Left renal cortex interstitium (tissue), 4 donors: ENCODE measurements around the gene GALT. TPM values are rescaled to one million over a fixed set of nuclear protein-coding genes. Genes with fewer than 3 reads are reported as not detected.

ENCODE experiments used
- DNase-seq, 4 donors: peaks; one replicate each; pipeline ENCODE4 v3.0.0-alpha.2; 2013; ENCODE audit warnings: low read depth in 4 of 4, low spot score in 2 of 4, missing footprints in 1 of 4
- polyA plus RNA-seq, 4 donors: library from polyadenylated mRNA; unstranded; fragments of 120-200 nt; gene quantifications; one replicate each; pipeline ENCODE4 v1.2.1, GENCODE V29; 2013; ENCODE audit not compliant: insufficient read length in 4 of 4

The GALT gene
- polyA plus RNA-seq, 4 donors: 57.7 to 88.7 (median 70.9) TPM

DNA sequence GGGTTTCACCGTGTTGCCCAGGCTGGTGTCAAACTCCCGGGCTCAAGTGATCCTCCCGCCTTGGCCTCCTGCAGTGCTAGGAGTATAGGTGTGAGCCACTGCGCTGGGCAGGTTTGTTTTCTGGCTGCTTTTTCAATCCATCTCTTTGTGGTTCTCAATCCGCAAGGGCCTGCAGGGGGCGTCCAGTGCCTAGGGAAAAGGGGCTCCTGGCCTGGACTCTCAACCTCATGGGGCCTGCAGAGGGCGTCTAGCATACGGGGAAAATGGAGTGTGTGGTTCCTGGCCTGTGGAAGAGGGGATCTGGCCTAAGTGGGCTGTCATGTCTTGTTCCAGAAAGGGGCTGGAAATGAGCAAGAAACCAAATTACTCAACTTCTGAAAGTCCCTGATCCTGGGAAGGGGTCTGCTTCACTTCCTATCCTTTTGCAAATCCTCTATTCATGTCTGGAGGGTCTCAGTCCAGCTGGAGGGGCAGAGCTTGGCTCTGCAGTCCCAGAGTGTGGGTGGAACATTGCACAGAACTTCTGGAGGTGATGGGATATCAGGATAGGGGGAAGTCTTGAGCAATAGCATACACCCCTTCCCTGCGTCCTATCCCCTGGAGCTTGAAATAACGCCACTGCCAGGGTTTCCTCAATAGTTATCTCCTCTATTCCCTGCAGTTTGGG is 28.7 kb downstream of the GALT start:
- no peak for DNase-seq

DNA sequence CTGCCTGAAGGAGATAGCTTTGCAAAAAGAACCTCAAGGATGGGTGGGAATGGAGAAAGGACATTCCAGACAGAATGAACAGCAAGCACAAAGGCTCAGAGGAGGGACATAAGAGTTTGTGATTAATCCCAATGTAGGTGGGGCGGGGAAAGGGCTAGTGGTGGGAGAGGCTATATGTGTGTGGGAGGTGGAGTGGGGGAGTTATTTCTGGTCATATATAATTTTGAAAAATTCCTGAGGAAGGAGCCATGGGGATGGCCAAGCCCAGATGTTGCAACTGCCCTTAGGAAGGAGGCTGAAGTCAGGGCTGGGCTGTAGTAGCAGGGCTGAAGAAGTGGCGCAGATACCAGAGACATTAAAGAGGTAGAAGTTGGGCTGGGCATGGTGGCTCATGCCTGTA is 29.4 kb downstream of the GALT start:
- no peak for DNase-seq

DNA sequence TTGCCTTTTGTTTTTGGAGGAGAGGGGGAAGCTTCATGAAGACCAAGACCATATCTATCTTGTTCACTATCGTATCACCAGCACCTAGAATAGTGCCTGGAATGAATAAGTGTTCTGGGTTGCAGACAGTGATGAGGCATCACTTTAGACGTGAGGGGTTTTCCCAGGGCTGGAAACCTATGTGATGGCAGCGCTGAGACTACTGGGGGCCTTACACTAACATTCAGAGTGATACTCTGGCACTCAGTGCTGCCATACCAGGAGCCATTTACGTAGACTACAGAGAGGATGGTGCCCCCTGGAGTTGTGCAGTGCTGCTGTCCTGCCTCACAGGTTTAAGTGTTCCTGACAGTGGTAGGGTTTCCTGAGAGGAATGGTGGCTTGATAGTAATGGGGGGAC is 37.7 kb downstream of the GALT start:
- no peak for DNase-seq

DNA sequence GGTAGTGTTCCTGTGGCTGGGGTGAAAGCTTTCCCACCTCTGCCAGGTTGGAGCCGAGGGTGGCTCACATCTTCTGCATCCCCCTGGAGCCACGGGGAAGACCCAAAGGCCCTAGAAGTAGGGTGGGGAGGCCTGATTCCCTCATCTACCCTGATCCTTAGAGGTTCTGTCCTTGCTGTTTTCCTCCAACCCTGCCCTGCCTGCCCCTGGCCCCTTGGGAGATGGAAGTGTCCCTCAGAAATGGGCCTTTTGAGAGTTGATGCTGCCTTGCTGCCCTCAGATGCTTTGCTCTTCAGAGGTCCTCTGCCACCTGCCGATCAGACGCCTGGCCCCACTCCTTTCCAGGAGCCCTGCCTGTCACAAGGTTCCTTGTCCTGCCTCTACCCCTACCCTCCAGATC is 38.3 kb downstream of the GALT start:
- DNase-seq: no peak

DNA sequence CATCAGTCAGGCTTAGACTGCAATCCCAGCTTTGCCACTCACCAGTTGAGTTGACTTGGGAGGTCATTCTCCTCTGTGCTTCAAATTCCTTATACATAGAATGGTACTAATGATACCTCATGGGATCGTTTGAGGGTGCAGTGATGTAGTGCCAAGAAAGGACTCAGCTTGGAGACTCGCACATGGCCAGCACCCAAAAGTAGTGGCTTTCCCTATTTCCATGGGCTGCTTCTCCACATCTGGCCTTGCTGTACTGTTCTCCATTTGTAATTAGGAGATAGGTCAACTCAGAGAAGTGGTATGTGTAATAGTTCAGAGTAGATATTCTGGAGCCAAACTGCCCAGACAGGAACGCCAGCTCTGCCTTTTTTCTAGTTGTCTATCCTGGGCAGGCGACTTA is 39.1 kb downstream of the GALT start:
- DNase-seq: no peak

DNA sequence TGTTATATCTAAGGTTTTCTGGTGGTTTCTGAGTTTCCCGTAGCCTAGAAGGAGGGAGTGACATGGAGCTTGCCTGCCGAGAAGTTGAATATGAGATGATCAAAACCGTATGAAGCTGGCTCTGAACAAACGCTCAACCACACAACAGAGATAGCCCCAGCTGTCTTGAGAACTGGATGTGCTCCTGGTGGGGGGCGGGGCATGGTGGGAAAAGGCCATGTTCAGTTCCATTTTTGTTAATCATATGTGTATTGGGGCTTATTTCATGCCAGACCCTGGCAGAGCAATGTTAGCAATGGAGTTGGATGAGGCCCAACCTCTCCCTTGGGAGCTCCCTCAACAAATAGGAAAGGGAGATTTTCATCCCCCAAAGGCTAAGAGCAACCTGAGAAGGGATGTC is 39.8 kb downstream of the GALT start:
- DNase-seq: no peak

DNA sequence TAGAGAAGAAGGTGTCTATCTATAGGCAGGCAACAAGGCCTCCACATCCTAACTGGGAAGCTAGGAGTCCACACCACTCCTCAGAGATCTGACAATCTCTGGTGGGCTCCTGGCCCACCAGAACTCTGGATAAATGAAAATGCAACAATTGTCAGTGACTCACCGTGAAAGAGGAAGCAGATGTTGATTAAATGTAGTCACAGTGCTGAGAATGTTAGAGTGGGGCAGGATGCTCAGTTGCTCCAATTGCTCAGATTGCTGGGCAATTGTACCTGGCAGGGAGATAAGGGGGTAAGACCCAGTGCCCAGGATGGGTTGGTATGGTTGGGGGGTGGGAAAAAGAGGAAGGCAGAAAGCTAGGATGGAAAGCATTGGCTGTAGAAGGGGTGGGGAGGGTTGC is 40.3 kb downstream of the GALT start:
- DNase-seq: no peak

DNA sequence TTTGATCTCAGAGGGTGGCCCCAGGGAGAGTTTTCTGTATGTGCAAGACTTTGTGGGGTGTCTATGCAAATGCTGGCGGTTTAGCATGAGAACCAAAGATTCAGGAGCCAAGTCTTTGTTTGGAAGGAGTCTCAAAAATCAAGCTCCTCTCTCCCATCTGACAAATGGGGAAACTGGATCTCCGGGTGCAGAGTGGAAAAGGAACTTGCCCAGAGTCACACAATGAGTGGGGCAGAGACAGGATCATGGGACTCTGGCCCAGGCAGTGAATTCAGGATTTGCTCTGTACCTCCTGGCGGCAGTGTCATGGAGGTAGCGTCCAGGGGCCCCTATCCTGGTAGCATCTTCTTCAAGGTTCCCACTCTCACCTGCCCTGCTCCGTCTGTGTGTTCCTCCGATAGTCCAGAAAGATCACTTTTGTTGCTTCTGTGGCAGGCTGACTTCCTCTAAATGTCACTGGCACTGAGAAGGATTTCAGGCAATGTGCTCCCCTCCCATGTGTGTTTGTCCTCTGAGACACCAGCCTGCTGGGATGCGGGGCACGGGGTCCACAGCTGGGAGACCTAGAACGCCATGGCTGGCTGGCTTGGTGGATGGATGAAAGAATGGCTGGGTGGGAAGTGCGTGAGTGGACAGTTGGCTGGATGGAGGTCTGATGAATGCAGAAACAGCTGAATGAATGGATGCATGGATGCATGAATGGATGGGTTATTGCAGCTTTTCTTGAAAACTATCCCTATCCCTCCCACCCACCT is 41.0 kb downstream of the GALT start:
- DNase-seq: no peak

DNA sequence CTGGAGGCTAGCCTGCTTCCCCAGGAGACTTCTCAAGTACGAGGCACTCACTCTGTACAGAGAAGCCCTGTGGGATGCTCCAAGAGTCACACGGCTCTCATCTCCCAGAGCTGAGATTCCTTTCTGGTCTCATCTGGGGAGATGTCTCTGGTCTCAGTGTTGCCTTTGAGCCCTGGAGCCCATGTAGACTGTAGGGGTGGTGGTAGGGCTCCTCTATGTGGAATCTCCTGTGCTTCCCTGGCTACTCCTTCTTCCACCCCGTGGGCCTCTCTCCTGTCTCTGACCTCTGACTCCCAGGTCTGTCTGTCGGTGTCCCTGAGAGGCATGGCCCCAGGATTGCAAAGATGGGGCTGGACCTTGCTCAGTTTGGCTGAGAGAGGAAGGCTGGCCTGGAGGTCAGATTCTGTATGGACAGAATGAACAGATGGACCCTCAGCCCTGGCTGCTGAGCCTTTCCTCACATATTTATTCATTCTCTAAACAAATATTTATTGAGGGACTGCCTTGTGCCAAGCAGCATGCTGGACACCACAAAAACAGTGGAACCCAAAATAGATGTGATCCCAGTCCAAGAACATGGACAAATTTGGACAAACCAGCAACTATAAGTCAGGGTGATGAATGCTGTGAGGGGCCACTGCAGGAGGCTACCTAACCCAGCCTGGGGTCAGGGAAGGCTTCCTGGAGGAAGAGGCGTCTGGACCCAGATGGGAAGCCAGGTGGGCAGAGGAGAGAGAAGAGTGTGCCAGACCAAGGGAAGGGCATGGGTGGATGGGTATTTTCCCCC is 42.0 kb downstream of the GALT start:
- DNase-seq: no peak

DNA sequence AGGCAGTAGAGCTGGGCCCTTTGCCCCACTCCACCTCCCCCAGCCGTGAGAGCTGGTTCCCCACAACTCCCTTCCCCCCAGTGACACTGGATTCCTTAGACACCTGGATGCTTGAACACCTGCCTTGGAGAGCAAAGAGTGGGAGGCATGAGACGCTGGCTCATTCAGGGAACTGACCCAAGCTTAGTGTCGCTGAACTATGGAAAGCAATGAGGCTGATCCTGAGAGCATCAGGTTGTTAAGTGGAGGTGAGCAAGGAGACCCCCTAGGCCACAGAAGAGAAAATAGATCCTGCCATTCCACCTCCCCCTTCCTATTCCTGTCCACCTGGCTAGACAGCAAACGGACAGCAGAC is 42.6 kb downstream of the GALT start:
- DNase-seq: no peak

DNA sequence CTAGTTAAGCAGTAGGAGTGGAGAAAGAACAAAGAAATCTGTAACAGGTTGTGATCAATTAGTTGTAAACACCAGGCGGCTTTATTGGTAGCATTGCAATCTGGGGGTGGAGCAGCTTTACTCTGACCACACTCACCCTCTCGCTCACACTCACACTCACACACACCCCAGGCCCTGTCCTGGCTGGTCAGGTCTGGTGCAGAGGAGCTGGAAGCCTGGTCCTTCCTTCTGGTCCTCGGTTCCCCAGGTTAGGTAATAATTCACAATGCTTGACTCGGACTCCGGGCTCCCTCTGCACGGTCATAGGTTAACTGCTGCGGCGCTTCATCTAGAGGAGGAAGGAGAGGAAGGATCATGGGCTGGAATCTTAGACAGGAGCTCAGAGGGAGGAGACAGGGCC is 43.0 kb downstream of the GALT start:
- DNase-seq: no peak

DNA sequence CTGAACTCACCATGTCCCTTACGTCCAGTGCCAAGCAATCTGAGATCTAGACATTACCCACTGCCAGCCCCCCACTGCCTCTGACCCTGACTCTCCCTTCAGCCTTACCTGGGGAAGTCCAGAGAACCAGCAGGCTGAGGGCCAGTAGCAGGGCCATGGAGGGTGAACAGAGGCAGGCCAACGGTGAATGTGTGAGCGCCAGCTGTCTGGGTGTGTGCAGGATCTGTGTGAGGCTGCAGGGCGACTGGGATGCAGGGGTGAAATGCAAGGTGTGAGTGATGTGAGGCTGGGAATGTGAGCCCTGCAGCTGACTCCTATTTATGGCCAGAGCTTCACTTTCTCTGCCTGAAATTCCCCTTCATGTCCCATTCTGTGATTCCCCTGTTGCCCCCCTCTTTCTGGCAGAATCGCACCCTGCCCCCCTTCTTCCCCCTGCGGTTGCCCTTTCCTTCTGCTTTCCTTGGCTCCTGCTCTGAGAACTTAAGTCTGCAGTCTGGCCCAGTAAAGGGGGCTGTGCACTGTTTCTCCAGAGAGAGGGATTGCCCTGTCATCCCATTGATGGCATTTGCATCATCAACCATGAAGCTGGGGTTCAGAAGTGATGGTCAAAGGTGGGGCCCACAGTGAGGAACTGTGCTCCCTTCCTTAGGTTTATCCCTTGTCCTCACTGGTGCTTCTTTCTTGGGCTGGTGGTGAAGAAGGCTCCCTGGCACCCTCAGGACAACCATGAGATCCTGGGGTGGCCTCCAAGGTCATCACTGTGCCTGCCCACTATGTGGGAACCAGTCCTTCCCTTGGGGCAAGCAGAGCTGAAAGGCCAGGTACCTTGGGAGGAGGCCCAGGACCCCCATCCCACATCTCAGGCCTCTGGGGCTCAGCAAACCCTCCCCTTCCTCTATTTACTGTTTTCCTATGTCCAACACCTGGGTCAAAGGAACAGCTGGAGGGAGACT is 44.8 kb downstream of the GALT start, which contains the start of gene CCL19:
TSS of gene CCL19 (minus strand) at position 294 of the 953 bp plus-strand sequence. CDS start at position 157, 137 bp downstream.
- DNase-seq: no peak

DNA sequence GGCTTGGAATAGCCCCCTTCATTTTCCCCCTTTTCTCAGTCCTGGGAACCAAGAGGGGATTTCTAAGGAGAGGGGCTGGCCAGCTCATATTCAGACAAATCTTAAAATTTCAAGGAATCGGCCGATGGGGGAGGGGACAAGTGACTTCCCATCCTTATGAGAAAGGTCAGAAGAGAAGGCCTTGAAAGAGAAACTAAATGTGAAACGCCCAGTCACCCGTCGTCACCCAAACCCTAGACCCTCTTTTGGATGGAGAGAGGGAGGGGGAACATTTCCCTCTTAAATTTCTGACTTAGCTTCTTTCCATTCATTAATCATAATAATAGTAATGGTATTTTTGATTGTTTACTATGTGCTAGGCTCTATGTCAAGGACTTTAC is 45.5 kb downstream of the GALT start:
- no peak for DNase-seq

DNA sequence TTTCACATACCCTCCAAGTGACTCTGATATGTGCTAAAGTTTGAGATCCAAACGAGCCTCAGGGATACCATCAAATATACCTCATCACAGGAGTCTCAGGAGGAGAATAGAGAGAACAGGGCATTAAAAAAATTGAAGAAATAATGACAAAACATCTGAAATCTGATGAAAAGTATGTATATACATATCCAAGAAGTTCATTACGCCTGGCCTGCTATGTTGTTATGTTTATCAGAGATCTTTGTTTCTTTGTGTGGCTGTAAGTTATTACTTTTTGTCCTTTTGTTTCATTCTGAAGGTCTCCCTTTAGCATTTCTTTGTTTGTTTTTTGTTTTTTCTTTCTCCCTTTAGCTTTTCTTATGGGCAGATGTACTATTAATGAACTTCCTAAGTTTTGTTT is 47.1 kb downstream of the GALT start:
- no peak for DNase-seq

DNA sequence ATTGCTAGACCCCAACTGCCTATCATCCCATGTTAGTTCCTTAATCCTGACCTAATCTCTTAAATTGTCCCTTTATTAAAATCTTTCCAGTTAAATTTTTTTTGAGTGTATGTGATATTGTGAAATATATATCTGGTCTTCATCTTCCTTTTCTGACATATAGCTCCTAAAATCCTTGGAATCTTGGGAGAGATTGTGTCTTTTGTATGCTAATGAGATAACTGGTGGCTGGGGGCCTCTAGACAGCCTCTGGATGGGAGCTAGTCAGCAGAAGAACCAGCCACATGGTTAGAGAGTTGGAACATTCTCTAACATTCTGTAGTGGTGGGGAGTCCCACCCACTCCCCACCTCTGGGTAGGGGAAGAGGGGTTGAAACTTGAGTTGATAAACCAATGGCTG is 48.3 kb downstream of the GALT start:
- DNase-seq: no peak

Other genes with a start within 250 kb of the GALT start
- gene FAM219A, start 188.1 kb upstream of the GALT start, polyA plus RNA-seq: 10 to 100 TPM; 12.9 to 15.2 (median 13.4) TPM
- gene DNAI1, start 187.9 kb upstream of the GALT start, polyA plus RNA-seq: 1 to 10 TPM in 3 of 4 donors, under 1 TPM in 1; 0.99 to 5.7 (median 3.7) TPM
- 1 to 10 TPM; 1.5 to 2.8 (median 2.1) TPM for gene ENHO, start 123.7 kb upstream of the GALT start, polyA plus RNA-seq
- 10 to 100 TPM; 33.1 to 59.9 (median 47.4) TPM for gene CNTFR, start 57.0 kb upstream of the GALT start, polyA plus RNA-seq
- gene RPP25L, start 34.6 kb upstream of the GALT start, polyA plus RNA-seq: 10 to 100 TPM; 26.5 to 38.1 (median 30.7) TPM
- gene DCTN3, start 26.2 kb upstream of the GALT start, polyA plus RNA-seq: 100 to 1,000 TPM in 3 of 4 donors, 10 to 100 TPM in 1; 95.2 to 108 (median 103) TPM
- under 1 TPM in 3 of 4 donors, not detected in 1; 0.16 to 0.21 (median 0.19) TPM for gene ARID3C, start 17.6 kb upstream of the GALT start, polyA plus RNA-seq
- gene SIGMAR1, start 8.9 kb upstream of the GALT start, polyA plus RNA-seq: 10 to 100 TPM; 44.0 to 57.1 (median 49.5) TPM
- gene IL11RA, start 5.5 kb downstream of the GALT start, polyA plus RNA-seq: 10 to 100 TPM; 45.0 to 77.6 (median 68.5) TPM
- gene CCL27, start 16.0 kb downstream of the GALT start, polyA plus RNA-seq: under 1 TPM in 3 of 4 donors, not detected in 1; 0.23 to 0.44 (median 0.41) TPM
- gene CCL19, start 44.6 kb downstream of the GALT start, polyA plus RNA-seq: under 1 TPM in 1 of 4 donors, not detected in 3; 0.28 TPM
- gene CCL21, start 63.5 kb downstream of the GALT start, polyA plus RNA-seq: 10 to 100 TPM in 2 of 4 donors, 1 to 10 TPM in 2; 6.5 to 21.2 (median 10.8) TPM